Renal cortical epithelial cell (primary cell): ENCODE results near the gene FOXP4. TPM values are rescaled to one million over a fixed set of nuclear protein-coding genes. Genes with fewer than 3 reads are reported as not detected.

ENCODE experiments used
- DNase-seq: peaks from one replicate; pipeline ENCODE4 v3.0.0-alpha.2; 2011; ENCODE audit warnings: low read depth
- total RNA-seq: library from RNA; depleted of rRNA; stranded (reverse); fragments of >200 nt; gene quantifications from 2 replicates; pipeline ENCODE4 v1.2.3, GENCODE V29; 2014

The FOXP4 gene
- total RNA-seq, 1 donor from 2014 or later = 8.0 TPM

DNA sequence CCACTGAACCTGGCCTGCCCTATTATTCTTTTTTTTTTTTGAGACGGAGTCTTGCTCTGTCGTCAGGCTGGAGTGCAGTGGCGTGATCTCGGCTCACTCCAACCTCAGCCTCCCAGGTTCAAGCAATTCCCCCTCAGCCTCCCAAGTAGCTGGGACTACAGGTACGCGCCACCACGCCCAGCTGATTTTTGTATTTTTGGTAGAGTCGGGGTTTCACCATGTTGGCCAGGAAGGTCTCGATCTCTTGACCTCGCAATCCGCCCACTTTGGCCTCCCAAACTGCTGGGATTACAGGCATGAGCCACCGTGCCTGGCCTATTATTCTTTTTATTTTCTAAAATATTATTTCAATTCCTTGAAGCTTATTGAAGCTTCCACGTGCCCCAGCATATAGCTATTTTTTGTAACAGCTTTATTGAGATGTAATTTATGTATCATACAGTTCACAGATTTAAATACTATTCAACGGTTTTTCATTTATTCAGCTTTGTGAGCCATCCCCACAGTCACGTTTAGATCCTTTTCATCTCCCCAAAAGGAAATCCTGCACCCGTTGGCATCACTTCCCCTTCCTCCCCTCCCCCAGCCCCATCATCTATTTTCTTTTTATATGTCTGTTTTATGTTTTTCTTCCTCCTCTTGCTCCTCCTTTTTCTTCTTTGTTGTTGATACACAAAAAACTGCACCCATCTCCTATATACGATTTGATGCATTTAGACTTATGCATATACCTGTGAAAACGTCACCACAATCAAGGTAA, 78.6 kb downstream of the FOXP4 start:
- no peak for DNase-seq

DNA sequence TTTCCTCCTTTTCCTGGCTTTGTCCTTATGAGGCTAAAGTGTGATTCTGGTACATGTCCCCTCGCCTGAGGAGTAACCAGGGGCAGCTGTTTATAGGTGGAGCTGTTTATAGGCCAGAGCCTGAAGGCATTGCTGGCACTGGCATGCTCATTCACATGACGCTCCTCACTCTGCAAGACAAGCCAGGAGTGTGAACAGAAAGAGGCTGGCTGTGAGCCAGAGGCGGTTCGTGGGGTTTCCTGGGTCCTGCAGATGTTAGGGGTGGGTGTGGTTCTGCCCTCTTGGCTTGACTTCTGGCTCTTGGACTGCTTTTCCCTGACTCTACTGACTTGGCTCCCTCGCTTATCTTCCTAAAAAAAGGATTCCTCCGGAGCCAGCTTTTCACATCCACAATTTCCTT, 79.3 kb downstream of the FOXP4 start:
- DNase-seq = peak; percentile 22

- DNase-seq = no peak
These were observed 79.8 kb downstream of the FOXP4 start for GRCh38 chr6:41626022-41626421.

DNA sequence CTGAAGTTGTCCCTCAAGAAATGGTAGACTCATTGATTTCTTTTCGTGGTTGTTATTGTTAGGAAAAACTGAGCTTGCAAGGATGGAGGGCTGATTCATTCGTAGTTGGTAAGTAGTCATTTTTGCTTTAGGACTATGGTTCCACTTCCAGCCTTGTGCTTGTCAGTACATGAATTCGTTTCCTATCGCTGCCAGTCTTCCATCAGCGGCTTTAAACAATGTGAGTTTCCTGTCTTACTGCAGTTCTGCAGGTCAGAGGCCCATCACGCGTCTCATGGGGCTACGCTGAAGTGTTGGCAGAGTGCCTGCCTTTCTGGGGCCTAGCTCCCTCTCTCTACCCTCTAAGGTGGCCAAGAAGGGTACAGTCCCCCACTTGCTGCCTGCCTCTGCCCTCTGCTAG, 80.7 kb downstream of the FOXP4 start:
- no peak for DNase-seq

DNA sequence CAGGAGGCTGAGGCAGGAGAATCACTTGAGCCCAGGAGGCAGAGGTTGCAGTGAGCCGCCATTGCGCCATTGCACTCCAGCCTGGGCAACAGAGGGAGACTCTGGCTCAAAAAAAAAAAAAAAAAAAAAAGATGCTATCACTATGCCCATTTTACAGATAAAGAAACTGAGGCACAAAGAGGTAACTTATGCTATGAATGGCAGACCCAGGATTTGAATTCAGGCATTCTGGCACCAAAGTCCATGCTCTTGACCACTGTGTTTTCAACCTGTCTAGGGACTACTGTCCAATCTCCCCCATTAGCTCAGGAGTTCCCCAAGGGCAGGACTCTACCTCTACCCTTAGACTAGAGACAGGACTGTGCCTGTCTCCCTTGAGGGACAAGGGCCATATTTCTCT, 82.9 kb downstream of the FOXP4 start:
- DNase-seq = no peak

DNA sequence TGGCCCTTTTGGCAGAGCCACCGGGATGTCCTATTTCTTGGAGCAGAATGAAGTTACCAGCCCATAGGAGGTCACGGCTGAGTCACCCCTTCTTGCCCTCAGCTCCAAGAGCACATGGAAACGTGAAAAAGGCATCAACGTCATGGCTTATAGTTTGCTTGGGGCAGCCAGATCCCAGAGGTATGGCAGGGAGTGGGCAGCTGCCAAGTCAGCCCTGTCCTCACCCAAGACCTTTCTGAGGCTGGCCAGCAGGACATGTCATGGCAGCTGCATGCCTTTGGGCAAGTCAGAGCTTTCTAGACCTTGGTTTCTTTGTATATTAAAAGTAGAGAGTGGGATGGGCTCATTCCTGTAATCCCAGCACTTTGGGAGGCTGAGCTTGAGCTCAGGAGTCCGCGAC, 83.9 kb downstream of the FOXP4 start:
- DNase-seq = no peak

- DNase-seq = no peak
These were observed 84.8 kb downstream of the FOXP4 start for GRCh38 chr6:41630946-41631345.

GRCh38 chr6:41633056-41633634, 87.0 kb downstream of the FOXP4 start:
- no peak for DNase-seq

- DNase-seq = peak; percentile 3
These were observed 88.5 kb downstream of the FOXP4 start for GRCh38 chr6:41634657-41635056.

GRCh38 chr6:41635365-41635764, 89.2 kb downstream of the FOXP4 start:
- DNase-seq = no peak

- DNase-seq = peak; percentile 26
These were observed 90.6 kb downstream of the FOXP4 start for GRCh38 chr6:41636833-41637193.

- DNase-seq = no peak
These were observed 91.2 kb downstream of the FOXP4 start for GRCh38 chr6:41637194-41638001.

GRCh38 chr6:41638002-41638934, 92.1 kb downstream of the FOXP4 start, which contains the start of gene MDFI:
TSS of gene MDFI (plus strand) at chr6:41638468. CDS start at chr6:41638750, 282 bp downstream.
- DNase-seq = no peak

DNA sequence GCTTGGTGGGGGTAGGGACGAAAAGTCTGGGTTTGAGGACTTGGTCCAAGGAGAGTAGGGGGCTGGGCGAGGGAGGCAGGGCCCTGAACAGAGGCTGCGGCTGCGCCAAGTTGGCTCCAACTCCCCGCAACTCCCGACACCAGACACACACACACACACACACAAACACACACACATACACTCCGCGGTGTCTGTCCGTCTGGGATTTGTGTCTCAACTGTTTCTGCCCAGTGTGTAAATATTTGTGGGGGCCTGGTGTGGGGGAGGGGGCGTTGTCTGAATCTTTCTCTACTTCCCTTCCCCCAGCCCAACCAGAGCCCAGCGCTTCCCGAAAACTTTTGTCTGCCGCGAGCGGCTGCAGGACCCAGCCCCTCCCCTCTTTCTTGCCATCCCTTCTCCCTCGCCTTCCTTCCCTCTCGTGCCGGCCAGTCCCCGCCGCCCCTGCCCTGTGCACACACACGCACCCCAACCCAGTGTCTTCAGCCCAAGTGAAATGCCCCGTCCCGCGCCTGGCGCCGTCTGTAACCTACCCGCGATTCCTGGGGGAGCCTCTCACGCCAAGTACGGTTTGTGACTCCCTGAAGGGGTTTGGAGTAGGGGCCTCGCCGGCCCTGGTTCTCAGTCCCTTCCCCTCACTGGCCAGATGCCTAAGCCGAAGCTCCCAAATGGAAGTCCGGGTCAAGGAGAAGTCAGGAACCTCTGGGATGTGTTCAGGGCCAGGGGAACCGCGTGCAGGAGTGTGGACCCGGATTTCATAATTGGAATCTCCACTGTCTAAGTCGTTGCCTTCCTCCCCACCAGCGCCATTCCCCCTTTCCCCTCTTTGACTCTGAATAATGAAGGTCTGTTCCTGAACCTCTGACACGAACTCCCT, 93.0 kb downstream of the FOXP4 start:
- no peak for DNase-seq

- DNase-seq = no peak
These were observed 93.7 kb downstream of the FOXP4 start for GRCh38 chr6:41639809-41640371.

DNA sequence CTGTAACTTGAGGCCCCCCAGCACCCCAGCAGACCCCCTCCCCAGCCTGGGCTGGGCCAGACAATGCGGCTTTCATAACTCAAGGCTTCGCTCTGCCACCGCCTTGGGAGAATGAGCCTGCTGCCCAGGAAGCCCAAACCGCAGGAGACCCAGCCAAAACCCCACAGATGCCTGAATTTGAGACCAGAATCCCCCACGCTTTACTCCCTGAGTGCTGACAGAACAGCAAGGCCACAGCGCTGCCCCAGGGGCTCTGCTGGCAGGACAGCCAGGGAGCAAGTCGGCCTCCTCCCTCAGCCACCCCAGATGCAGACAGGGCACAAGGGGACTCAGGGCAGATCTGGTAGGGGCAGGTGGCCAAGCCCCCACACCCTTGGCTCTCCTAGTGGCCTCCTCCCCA, 94.2 kb downstream of the FOXP4 start:
- no peak for DNase-seq

DNA sequence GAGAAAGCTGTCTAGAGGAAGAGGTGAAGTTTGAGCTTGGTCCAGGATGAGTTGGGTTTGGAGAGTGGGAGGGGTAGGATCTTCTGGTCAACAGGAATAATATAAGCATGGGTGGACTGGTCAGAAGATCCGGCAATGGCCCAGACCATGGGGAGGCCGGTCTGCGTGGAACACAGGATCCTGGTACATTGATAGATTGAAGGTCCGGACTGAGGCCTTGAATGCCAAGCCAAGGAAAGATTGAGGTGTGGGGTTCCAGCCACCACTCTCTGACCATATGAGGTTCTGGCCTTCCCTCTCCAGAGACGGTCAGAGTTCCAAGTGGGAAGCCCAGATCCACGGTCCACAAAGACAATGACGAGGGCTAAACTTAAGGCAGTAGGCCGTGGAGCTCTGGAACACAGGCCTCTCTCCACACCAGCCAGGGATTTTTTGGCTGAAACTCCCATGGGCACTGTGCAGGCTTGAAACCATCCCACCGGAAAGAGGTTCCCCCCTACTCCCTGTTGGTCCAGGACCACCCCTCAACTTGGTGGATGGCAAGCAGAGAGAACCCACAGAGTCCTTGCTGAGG, 95.3 kb downstream of the FOXP4 start:
- DNase-seq = no peak

DNA sequence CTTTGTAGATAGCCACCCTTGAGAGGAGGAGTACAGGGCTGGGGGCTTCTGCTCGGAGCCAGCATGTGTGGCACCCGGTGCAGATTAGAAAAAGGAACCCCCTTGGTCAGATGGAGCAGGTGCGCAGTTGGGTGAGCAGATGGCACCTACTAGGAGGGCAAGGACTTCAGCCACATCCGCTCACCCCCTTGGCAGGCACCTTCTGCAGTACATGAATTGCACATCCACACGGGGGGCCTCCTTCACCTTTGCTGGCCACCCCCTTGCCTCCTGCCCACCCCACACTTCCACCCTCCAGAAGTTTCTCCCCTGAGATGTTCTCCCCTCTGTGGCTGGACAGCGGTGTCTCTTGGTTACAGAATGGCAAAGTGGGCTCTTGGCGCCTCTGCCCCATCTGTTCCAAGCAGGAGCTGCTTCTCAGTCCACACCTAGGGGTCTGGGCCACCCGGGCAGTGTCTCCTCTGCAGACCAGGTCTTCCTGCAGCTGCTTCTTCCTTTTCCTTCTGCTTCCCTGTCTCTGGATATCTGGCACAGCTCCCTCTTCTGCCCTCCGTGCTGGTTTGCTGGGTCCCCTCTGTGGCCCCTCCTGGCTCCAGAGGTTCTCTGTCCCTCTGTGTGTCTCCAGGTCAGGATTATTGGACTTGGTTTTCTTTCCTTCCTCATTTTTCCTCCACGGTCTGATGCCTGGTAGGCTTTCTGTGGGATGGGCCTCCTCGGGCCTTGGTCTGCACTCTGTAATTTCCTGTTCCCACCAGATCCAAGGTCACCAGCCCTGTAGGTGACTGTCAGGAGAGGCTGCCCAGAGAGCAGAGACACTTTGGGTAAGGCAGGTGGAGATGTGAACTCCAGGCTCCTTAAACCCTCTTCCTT, 96.1 kb downstream of the FOXP4 start:
- no peak for DNase-seq
